K562 (cell line): Measurements from ENCODE around the gene PSMG3. TPM values are rescaled to one million over a fixed set of nuclear protein-coding genes. Genes with fewer than 3 reads are reported as not detected.

Source experiments
- ATAC-seq: fragments of 200-7000 bp; cut with Tn5 transposase; 3 replicates; pipeline ENCODE4 v1.9.1; 2020; ENCODE audit warnings: moderate library complexity
- BruUV-seq: library from RNA; stranded (reverse); fragments of 400-500 nt; replicated peaks from 2 replicates; lab custom pipeline; 2021; lab: Mats Ljungman, UMichigan
- CTCF ChIA-PET: fragments of 300-600 bp; formaldehyde crosslinking; extraction: SDS; loops from one replicate; lab custom pipeline; 2021; ENCODE audit warnings: low intra/inter-chr PET ratio; lab: Yijun Ruan, JAX
- POLR2A ChIA-PET: fragments of 300-600, 350-650 bp; sonication (Branson Sonifier 250); formaldehyde crosslinking; extraction: SDS; loops from one replicate; lab custom pipeline; 2021; ENCODE audit warnings: antibody characterized with exemption, inconsistent platforms; lab: Yijun Ruan, JAX
- DNase-seq, 4 experiments: peaks; one replicate each; pipeline versions ENCODE4 v3.0.0 to v3.0.0-alpha.2; 2011 to 2018; ENCODE audit warnings: low spot score in 3 of 4, mixed read lengths in 3 of 4; ENCODE audit errors: extremely low read depth in 1 of 4
- FAIRE-seq: peaks from 2 replicates; lab custom pipeline; 2011; peaks lifted over from hg19 to GRCh38; lab: Jason Lieb, UNC
- H2AFZ ChIP-seq: 2 replicates; pipeline ENCODE4 v1.6.0; 2011; ENCODE audit warnings: low read depth, low read length, control low read depth, inconsistent platforms
- H3K27ac ChIP-seq: fragments of 200-600 bp; 3 replicates; pipeline ENCODE4 v1.8.0; 2011; ENCODE audit warnings: low read depth, mild to moderate bottlenecking, control low read depth, inconsistent platforms, low read length, moderate library complexity, mixed read lengths; ENCODE audit errors: extremely low read depth
- H3K27me3 ChIP-seq, 2 experiments: fragments of 300-600 bp in 1 of 2; 2 replicates in 1 of 2; 3 replicates in 1 of 2; pipeline versions ENCODE4 v1.6.0 to v1.8.0; 2011; ENCODE audit warnings: inconsistent platforms in 2 of 2, low read length in 2 of 2, mild to moderate bottlenecking in 1 of 2, mixed read lengths in 1 of 2, moderate library complexity in 1 of 2; ENCODE audit not compliant: control insufficient read depth in 2 of 2, insufficient read depth in 2 of 2
- H3K36me3 ChIP-seq: fragments of 300-600 bp; 3 replicates; pipeline ENCODE4 v1.8.0; 2011; ENCODE audit warnings: mild to moderate bottlenecking, low read length, inconsistent platforms; ENCODE audit not compliant: control insufficient read depth, insufficient read depth
- H3K4me1 ChIP-seq, 2 experiments: fragments of 200-600 bp in 1 of 2; replicated peaks in 1 of 2; 2 replicates in 1 of 2; 3 replicates in 1 of 2; pipeline versions ENCODE4 v1.5.1 to v1.8.0; 2011; ENCODE audit warnings: inconsistent platforms in 2 of 2, low read length in 2 of 2, mild to moderate bottlenecking in 1 of 2, mixed read lengths in 1 of 2, moderate library complexity in 1 of 2; ENCODE audit not compliant: control insufficient read depth in 2 of 2, insufficient read depth in 2 of 2
- H3K4me2 ChIP-seq: 2 replicates; pipeline ENCODE4 v1.6.1; 2011; ENCODE audit warnings: low read length, control low read depth, inconsistent platforms, mixed read lengths; ENCODE audit not compliant: insufficient read depth
- H3K4me3 ChIP-seq: fragments of 200-600 bp; sonication (generic), shearing (Covaris generic); 2 replicates; pipeline ENCODE4 v1.5.1; 2016; ENCODE audit warnings: control low read depth, inconsistent platforms
- H3K79me2 ChIP-seq: fragments of 200-600 bp; 3 replicates; pipeline ENCODE4 v1.8.0; 2011; ENCODE audit warnings: low read length, inconsistent platforms; ENCODE audit not compliant: control insufficient read depth, insufficient read depth
- H3K9ac ChIP-seq, 2 experiments: 2 replicates each; pipeline versions ENCODE4 v1.6.0 to v1.6.1; 2011; ENCODE audit warnings: low read depth in 2 of 2, low read length in 2 of 2, control low read depth in 1 of 2, inconsistent platforms in 1 of 2, mild to moderate bottlenecking in 1 of 2, mixed read lengths in 1 of 2; ENCODE audit not compliant: insufficient read depth in 1 of 2
- H3K9me1 ChIP-seq: one replicate; pipeline ENCODE4 v1.6.0; 2011; ENCODE audit warnings: inconsistent platforms, mild to moderate bottlenecking, low read length, moderate library complexity; ENCODE audit not compliant: control insufficient read depth, insufficient read depth
- H3K9me3 ChIP-seq: replicated peaks from 2 replicates; pipeline ENCODE4 v1.5.1; 2011; ENCODE audit warnings: low read depth, low read length, inconsistent platforms; ENCODE audit not compliant: control insufficient read depth, insufficient read depth
- H4K20me1 ChIP-seq: replicated peaks from 2 replicates; pipeline ENCODE4 v1.6.1; 2011; ENCODE audit warnings: low read length, inconsistent platforms, mixed read lengths; ENCODE audit not compliant: control insufficient read depth, insufficient read depth
- BHLHE40 ChIP-seq: IDR thresholded peaks from 2 replicates; pipeline ENCODE4 v1.6.1; 2011; ENCODE audit warnings: low read length, improper control_type of control experiment
- COPS2 ChIP-seq: fragments of 450-650 bp; conservative IDR thresholded peaks from 2 replicates; pipeline ENCODE4 v1.6.1; 2016; ENCODE audit warnings: mild to moderate bottlenecking, moderate library complexity
- CXXC5 ChIP-seq: fragments of 250-450 bp; sonication (Bioruptor Pico); IDR thresholded peaks from 2 replicates; pipeline ENCODE4 v1.8.0; 2022; ENCODE audit warnings: inconsistent platforms, mild to moderate bottlenecking, moderate library complexity
- DDX20 ChIP-seq: fragments of 450-650 bp; IDR thresholded peaks from 2 replicates; pipeline ENCODE4 v1.6.1; 2016; ENCODE audit warnings: missing genetic modification characterization, low read depth, mild to moderate bottlenecking, missing compliant biosample characterization, moderate library complexity
- HDAC1 ChIP-seq, 2 experiments: fragments of 450-650 bp; IDR thresholded peaks; 2 replicates each; pipeline ENCODE4 v1.6.1; 2016 to 2017; ENCODE audit warnings: inconsistent platforms in 1 of 2, mild to moderate bottlenecking in 1 of 2, moderate library complexity in 1 of 2
- KDM5B ChIP-seq: fragments of 200-600 bp; sonication (generic); IDR thresholded peaks from 2 replicates; pipeline ENCODE4 v1.6.1; 2012; ENCODE audit warnings: low read depth, mild to moderate bottlenecking, moderate library complexity, low read length, control low read depth, inconsistent platforms; ENCODE audit not compliant: insufficient replicate concordance
- L3MBTL2 ChIP-seq: fragments of 450-650 bp; IDR thresholded peaks from 2 replicates; pipeline ENCODE4 v1.6.1; 2016; ENCODE audit warnings: mild to moderate bottlenecking, moderate library complexity
- MAZ ChIP-seq, 2 experiments: fragments of 450-650 bp in 1 of 2; sonication (generic) in 1 of 2; formaldehyde crosslinking; IDR thresholded peaks in 1 of 2; conservative IDR thresholded peaks in 1 of 2; 2 replicates each; pipeline versions ENCODE4 v1.4.0 to v1.5.0; 2020; ENCODE audit warnings: mild to moderate bottlenecking in 1 of 2, missing genetic modification reagents in 1 of 2
- MED1 ChIP-seq: sonication (generic); formaldehyde crosslinking; IDR thresholded peaks from 2 replicates; pipeline ENCODE4 v1.8.1; 2023; ENCODE audit warnings: missing genetic modification reagents, borderline replicate concordance
- MYC ChIP-seq, 2 experiments: fragments of 250-450 bp in 1 of 2; sonication (Bioruptor Pico) in 1 of 2; IDR thresholded peaks; 2 replicates each; pipeline versions ENCODE4 v1.5.1 to v1.6.1; 2012 to 2021; ENCODE audit warnings: low read depth in 2 of 2, borderline replicate concordance in 1 of 2, improper control_type of control experiment in 1 of 2, low read length in 1 of 2, mild to moderate bottlenecking in 1 of 2, moderate library complexity in 1 of 2
- PCBP1 ChIP-seq: fragments of 200-400 bp; formaldehyde crosslinking; IDR thresholded peaks from 2 replicates; pipeline ENCODE4 v1.6.1; 2018; ENCODE audit warnings: mild to moderate bottlenecking, low read depth, low read length; ENCODE audit not compliant: poor library complexity, severe bottlenecking
- POLR2G ChIP-seq: fragments of 200-400 bp; formaldehyde crosslinking; IDR thresholded peaks from 2 replicates; pipeline ENCODE4 v1.6.1; 2017; ENCODE audit warnings: low read depth, mild to moderate bottlenecking, antibody characterized with exemption, low read length, moderate library complexity
- RBBP5 ChIP-seq: fragments of 200-600 bp; sonication (generic); IDR thresholded peaks from 2 replicates; pipeline ENCODE4 v1.6.1; 2012; ENCODE audit warnings: borderline replicate concordance, mild to moderate bottlenecking, low read length, control low read depth, inconsistent platforms; ENCODE audit not compliant: insufficient read depth, poor library complexity, severe bottlenecking
- RBFOX2 ChIP-seq: fragments of 200-400 bp; formaldehyde crosslinking; IDR thresholded peaks from 2 replicates; pipeline ENCODE4 v1.6.1; 2017; ENCODE audit warnings: low read depth, mild to moderate bottlenecking, low read length, moderate library complexity
- SMAD4 ChIP-seq: fragments of 250-450 bp; sonication (Bioruptor Pico); conservative IDR thresholded peaks from 2 replicates; pipeline ENCODE4 v1.8.0; 2021; ENCODE audit warnings: inconsistent platforms, mild to moderate bottlenecking, moderate library complexity
- SP1 ChIP-seq: sonication (generic); formaldehyde crosslinking; IDR thresholded peaks from 2 replicates; pipeline ENCODE4 v1.8.1; 2022; ENCODE audit warnings: mild to moderate bottlenecking, missing genetic modification reagents
- ZBTB7A ChIP-seq: IDR thresholded peaks from 2 replicates; pipeline ENCODE4 v1.6.1; 2011; ENCODE audit warnings: low read depth, mild to moderate bottlenecking, low read length, moderate library complexity, borderline replicate concordance; ENCODE audit not compliant: control insufficient read depth
- ZC3H4 ChIP-seq: sonication (generic); formaldehyde crosslinking; IDR thresholded peaks from 2 replicates; pipeline ENCODE4 v1.9.0; 2021; ENCODE audit warnings: missing genetic modification reagents, borderline replicate concordance
- WGBS: fragments of 100-300 bp; shearing (Covaris generic); methylation state at CpG from one replicate; pipeline ENCODE4 v1.1.6; 2016; ENCODE audit warnings: low coverage, mixed read lengths; ENCODE audit not compliant: insufficient coverage; ENCODE audit errors: missing lambda C conversion rate; 5-methylcytosine and 5-hydroxymethylcytosine counted together
- in situ Hi-C: fragments of 300-500 bp; cut with MboI; formaldehyde crosslinking; loops from 4 replicates; pipeline ENCODE4 v1.15.0; 2018; ENCODE audit warnings: inconsistent platforms, mixed read lengths
- intact Hi-C: fragments of 100-400 bp; cut with micrococcal nuclease; formaldehyde crosslinking; loops from 2 replicates; pipeline ENCODE4 v1.14.2; 2022
- polyA plus RNA-seq, 8 experiments: library from polyadenylated mRNA; depleted of rRNA in 4 of 8; stranded (reverse) in 5 of 8; unstranded in 3 of 8; fragments of >200 nt; fragmentation: Nextera tagmentation in 2 of 8; fragmentation: Illumina TruSeq in 1 of 8; extraction: Ambion mirVana in 2 of 8; extraction: Trizol in 1 of 8; gene quantifications; 2 replicates each; pipeline versions ENCODE4 v1.2.1 to v1.2.3, GENCODE V29; 2011 to 2014; ENCODE audit warnings: inconsistent platforms in 1 of 8, missing spikeins in 1 of 8
- total RNA-seq, 7 experiments: library from RNA; depleted of rRNA in 6 of 7; stranded (reverse); fragments of >200 nt in 6 of 7; fragmentation: Illumina TruSeq in 2 of 7; extraction: Trizol in 2 of 7; gene quantifications; 2 replicates each; pipeline versions ENCODE4 v1.2.1 to v1.2.3, GENCODE V29; 2011 to 2021; ENCODE audit warnings: low replicate concordance in 1 of 7
- TF ChIP-seq, protein P1 (sequence below), 2 experiments: IDR thresholded peaks; 2 replicates each; pipeline ENCODE4 v1.6.1; 2011; ENCODE audit warnings: borderline replicate concordance in 1 of 2, control low read depth in 1 of 2, low read depth in 1 of 2, low read length in 1 of 2, mild to moderate bottlenecking in 1 of 2, mixed read lengths in 1 of 2, moderate library complexity in 1 of 2; ENCODE audit not compliant: insufficient read depth in 1 of 2, insufficient read length in 1 of 2, poor library complexity in 1 of 2, severe bottlenecking in 1 of 2; ENCODE audit errors: extremely low read depth in 1 of 2

The PSMG3 gene
- total and polyA plus RNA-seq, 9 of the 15 experiments (the other 6 are each of a cell fraction or from before 2014, with no cell fraction given): 34.8 to 122 (median 80.1) TPM

DNA sequence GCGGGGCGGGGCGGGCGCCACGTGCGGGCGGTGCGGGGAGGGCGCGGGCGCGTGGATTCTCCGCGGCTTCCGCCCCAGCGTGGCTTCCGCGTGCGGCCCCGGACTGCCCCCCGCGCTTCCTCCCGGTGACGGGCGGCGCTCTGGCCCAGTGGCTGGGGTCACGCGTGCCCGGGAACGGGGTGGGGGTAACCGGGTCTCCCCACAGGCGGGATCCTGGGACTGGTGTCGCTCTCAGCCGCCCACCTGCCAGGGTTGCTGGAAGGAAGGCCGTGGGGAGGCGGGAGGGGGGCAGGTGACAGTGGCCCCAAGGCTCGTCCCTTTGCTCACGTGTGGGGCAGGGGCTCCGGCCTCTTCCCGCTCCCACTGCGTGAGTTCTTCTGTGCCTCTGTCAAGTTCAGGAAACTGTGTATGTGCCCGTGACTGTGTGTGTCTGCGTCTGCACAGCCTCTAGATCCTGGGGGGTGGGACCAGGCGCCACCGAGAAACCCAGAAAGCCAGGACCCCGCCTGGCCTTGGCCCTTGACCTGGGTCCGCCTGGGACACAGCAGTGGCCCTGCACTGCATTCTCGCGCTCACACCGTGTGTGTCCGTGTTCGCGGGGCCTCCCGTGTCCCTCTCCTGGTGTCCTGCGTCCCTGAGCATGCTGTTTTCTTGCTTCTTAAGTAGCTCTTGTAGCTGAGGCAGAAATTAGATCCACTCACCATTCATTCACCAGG, 38.4 kb downstream of the PSMG3 start:
- CTCF ChIA-PET: interaction anchor here (0.5 kb wide), 1 partner anchor 27 kb away, joined by 3 read pairs; no protein-coding TSS in a partner anchor
- FAIRE-seq (peak; percentile 72), DNase-seq (peak in 2 of 4 experiments; percentile 35 to 42), ATAC-seq (peak; percentile 7)
- Histone ChIP-seq H3K4me3 (peak overlapping the region; percentile 54), H3K79me2 (peaks cover 51% of the 10 kb centered on the region), H3K27me3 (peaks cover 8 to 9% of the 10 kb centered on the region in 2 experiments; a peak in 4 of 5 replicates), H3K4me2 (peak overlapping the region; percentile 55), H2AFZ (no peak overlapping the region), H4K20me1 (peaks cover 35% of the 10 kb centered on the region), H3K4me1 (peaks cover 34 to 67% of the 10 kb centered on the region in 2 experiments), H3K9me3 (no peaks in the 10 kb centered on the region), H3K9ac (peak overlapping the region; percentile 65 to 95), H3K27ac (peak overlapping the region; percentile 59), H3K9me1 (peaks cover 3% of the 10 kb centered on the region), H3K36me3 (peaks cover 16% of the 10 kb centered on the region; the same call in 2 of the 3 replicates)
- POLR2A ChIA-PET: interaction anchor here (0.6 to 1.2 kb wide), 4 partner anchors 18 to 549 kb away, joined by 3 to 4 read pairs (median 3); no protein-coding TSS in a partner anchor
- intact Hi-C loops: no loop called here
- WGBS: 9% methylated on average over 24 of the region's 55 CpGs
- in situ Hi-C loops: no loop called here
- BruUV-seq: no TSS peak
- TF ChIP-seq DDX20 (tag) (no peak), COPS2 (no peak), RBBP5 (peak; percentile 53), ZC3H4 (CRISPR knock-in tag) (peak; percentile 73; the same call in 1 of the 2 replicates), KDM5B (peak; percentile 31), HDAC1 (IDR thresholded peaks at IDR 0.05) (peak in 1 of 2 experiments; percentile 16; a peak in 1 of 4 replicates), ZBTB7A (peak; percentile 40; the same call in 1 of the 2 replicates), CXXC5 (peak; percentile 11), L3MBTL2 (peak; percentile 68), SP1 (CRISPR knock-in tag) (peak; percentile 28; the same call in 1 of the 2 replicates), RBFOX2 (peak; percentile 73), MAZ (CRISPR knock-in tag; conservative IDR thresholded peaks at IDR 0.05 in 1 of 2, IDR thresholded peaks at IDR 0.05 in 1 of 2) (0 out of 4 replicates have a peak, but pooled peaks of 1 of the 2 experiments have one; percentile 36), BHLHE40 (peak; percentile 57; the same call in 1 of the 2 replicates), MED1 (CRISPR knock-in tag) (no peak), POLR2G (peak; percentile 46; the same call in 1 of the 2 replicates), PCBP1 (peak; percentile 47), SMAD4 (CRISPR knock-in tag) (no peak), MYC (IDR thresholded peaks at IDR 0.05; ENCODE audit: low read depth, low read length) (0 out of 2 replicates have a peak, but pooled peaks have one; percentile 14), MYC (CRISPR knock-in tag; IDR thresholded peaks at IDR 0.05; ENCODE audit: borderline replicate concordance, low read depth) (no peak)
- TF ChIP-seq, protein P1, sequence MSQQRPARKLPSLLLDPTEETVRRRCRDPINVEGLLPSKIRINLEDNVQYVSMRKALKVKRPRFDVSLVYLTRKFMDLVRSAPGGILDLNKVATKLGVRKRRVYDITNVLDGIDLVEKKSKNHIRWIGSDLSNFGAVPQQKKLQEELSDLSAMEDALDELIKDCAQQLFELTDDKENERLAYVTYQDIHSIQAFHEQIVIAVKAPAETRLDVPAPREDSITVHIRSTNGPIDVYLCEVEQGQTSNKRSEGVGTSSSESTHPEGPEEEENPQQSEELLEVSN (IDR thresholded peaks at IDR 0.05; ENCODE audit: borderline replicate concordance in 1 of 2, extremely low read depth in 1 of 2, insufficient read depth in 1 of 2, insufficient read length in 1 of 2, low read depth in 1 of 2, low read length in 1 of 2, poor library complexity in 1 of 2, severe bottlenecking in 1 of 2): peak in 1 of 2 experiments; percentile 29
